Activated CD4-positive, alpha-beta T cell treated with anti-CD3 and anti-CD28 coated beads for 36 hours (primary cell): ENCODE results near the gene RASEF. TPM values are rescaled to one million over a fixed set of nuclear protein-coding genes. Genes with fewer than 3 reads are reported as not detected.

Experiments used
- ATAC-seq: fragments of 200-7000 bp; cut with Tn5 transposase; one replicate; pipeline ENCODE4 v1.10.0; 2021; ENCODE audit warnings: mild to moderate bottlenecking, moderate library complexity
- CTCF ChIA-PET: fragments of 350-600 bp; sonication (Branson Sonifier 250); formaldehyde crosslinking; loops from one replicate; lab custom pipeline; 2021; ENCODE audit warnings: antibody characterized with exemption; lab: Charles Lee
- POLR2A ChIA-PET: fragments of 350-600 bp; sonication (Branson Sonifier 250); formaldehyde crosslinking; loops from one replicate; lab custom pipeline; 2021; ENCODE audit warnings: antibody characterized with exemption, inconsistent platforms; lab: Charles Lee
- DNase-seq: peaks from one replicate; pipeline ENCODE4 v3.0.0-alpha.2; 2020
- H3K27ac Mint-ChIP-seq: one replicate; pipeline ENCODE4 v1.8.0; 2021; ENCODE audit warnings: mixed read lengths
- H3K27me3 Mint-ChIP-seq: one replicate; pipeline ENCODE4 v1.8.0; 2021; ENCODE audit warnings: mixed read lengths
- H3K36me3 Mint-ChIP-seq: one replicate; pipeline ENCODE4 v1.8.0; 2021; ENCODE audit warnings: low read depth, mixed read lengths
- H3K4me1 Mint-ChIP-seq: one replicate; pipeline ENCODE4 v1.8.0; 2021; ENCODE audit warnings: mixed read lengths
- H3K4me3 Mint-ChIP-seq: one replicate; pipeline ENCODE4 v1.8.0; 2021; ENCODE audit warnings: mild to moderate bottlenecking, moderate library complexity, mixed read lengths
- H3K9me3 Mint-ChIP-seq: one replicate; pipeline ENCODE4 v1.8.0; 2021; ENCODE audit warnings: low read depth, mixed read lengths
- intact Hi-C, 2 experiments: fragments of 100-400 bp; cut with DNase I in 1 of 2; cut with micrococcal nuclease in 1 of 2; formaldehyde crosslinking; loops; one replicate each; pipeline versions ENCODE4 v1.14.2 to v1.15.1; 2022 to 2024; cut with DNase I, micrococcal nuclease
- total RNA-seq, 2 experiments: library from RNA; stranded (reverse); gene quantifications; one replicate each; pipeline ENCODE4 v1.2.3, GENCODE V29; 2021

RASEF gene
- total RNA-seq, 2 experiments from 2014 or later = not detected

DNA sequence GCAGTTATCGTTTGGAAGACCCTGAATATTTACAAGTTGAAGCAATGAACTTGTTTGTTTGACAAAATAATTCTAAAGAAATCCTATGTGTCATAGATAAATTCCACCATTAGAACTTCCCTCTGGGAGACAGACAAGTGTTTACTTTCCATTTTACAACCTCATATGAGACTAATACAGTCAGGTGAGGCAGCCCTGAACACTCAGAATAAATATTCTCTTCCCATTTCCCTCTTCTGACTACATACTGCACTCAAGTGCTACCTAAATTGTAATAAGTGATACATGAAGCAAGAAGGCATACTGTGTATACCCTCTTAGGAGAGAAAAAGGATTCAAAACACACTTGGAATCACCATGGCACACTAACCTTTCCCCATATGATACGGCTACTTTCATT, 6.8 kb downstream of the RASEF start:
- POLR2A ChIA-PET = no interaction called here
- intact Hi-C loops = no loop called here

DNA sequence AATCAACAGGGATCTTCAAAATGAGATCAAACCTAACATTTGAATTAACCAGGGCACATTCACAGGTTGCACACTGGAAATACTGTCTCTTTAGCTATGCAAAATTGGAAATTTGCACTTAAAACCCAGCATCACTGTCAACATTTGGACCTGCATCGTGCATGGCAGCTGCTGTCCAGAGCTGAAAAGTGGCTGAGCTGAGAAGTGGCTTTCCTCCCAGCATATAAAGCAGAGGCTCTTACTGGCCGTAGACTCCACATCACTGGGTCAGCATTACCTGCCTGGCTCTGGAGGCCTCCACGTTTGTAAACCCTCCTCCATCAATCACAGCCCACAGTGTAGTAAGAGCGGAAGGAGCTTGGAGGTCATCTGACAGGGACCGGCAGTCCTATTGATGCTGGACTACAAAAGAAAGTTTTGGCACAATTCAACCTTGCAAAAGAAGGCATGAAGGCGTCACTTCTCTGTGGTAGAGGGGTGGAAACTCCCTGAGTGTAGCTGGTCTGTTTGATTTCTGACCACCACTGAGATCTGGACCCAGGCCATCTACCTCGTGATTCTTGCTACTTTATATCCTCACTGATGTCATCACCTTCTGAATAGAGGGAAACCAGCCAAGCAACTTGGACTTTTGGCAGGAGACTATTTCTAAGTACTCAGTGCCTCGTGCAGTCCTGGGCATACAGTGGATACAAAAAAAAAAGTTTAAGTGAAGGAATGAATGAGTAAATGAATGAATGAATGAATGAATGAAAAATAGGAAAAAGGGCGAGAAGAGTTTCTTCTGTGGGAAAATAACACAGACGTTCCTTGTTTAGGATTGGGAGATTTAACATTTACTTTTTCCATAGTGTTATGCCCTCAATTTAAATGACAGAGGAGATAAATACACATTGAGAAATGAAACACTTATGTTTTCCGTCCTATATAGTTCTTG, 14.8 kb downstream of the RASEF start:
- H3K9me3 Mint-ChIP-seq = no peaks in the 10 kb centered on the region
- POLR2A ChIA-PET = no interaction called here
- ATAC-seq = no peak
- intact Hi-C loops = no loop called here
- H3K27me3 Mint-ChIP-seq = no peaks in the 10 kb centered on the region
- H3K36me3 Mint-ChIP-seq = no peaks in the 10 kb centered on the region
- CTCF ChIA-PET = interaction anchor here (0.6 to 1.0 kb wide), 2 partner anchors 9 to 72 kb away, joined by 3 read pairs; no protein-coding TSS in a partner anchor
- H3K4me1 Mint-ChIP-seq = no peaks in the 10 kb centered on the region
- no peak overlapping the region for H3K4me3 Mint-ChIP-seq
- DNase-seq = no peak
- no peak overlapping the region for H3K27ac Mint-ChIP-seq

More for the DNA sequence above, 6.8 kb downstream of the RASEF start:
- Mint-ChIP-seq H3K27ac (no peak overlapping the region), H3K27me3 (peaks cover 15% of the 10 kb centered on the region), H3K4me1 (no peaks in the 10 kb centered on the region), H3K36me3 (no peaks in the 10 kb centered on the region), H3K9me3 (peaks cover 5% of the 10 kb centered on the region), H3K4me3 (no peak overlapping the region)
- no peak for DNase-seq
- CTCF ChIA-PET = no interaction called here
- ATAC-seq = no peak

DNA sequence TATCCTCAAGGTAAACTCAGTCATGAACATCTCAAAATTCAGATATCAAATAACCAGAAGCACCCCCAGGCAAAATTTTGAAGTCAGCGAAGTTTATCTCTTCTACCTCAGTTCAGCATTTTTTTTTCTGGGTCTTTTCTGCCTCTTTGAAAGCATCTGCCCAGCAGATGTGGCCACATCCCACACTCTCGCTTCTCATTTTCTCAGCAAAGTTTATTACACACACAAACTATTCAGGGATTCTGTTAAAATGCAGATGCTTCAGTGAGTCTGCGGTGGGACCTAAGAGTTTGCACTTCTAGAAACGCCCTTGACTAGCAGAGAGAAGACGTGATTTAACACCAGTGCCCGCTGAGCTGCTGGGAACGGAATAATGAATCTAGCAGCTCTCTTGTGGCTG, 19.3 kb downstream of the RASEF start:
- intact Hi-C loops = no loop called here
- DNase-seq (no peak), ATAC-seq (no peak)
- no peaks in the 10 kb centered on the region for H3K4me1 Mint-ChIP-seq
- H3K4me3 Mint-ChIP-seq = no peak overlapping the region
- no peaks in the 10 kb centered on the region for H3K36me3 Mint-ChIP-seq
- H3K27ac Mint-ChIP-seq = no peak overlapping the region
- peaks cover 2% of the 10 kb centered on the region for H3K27me3 Mint-ChIP-seq
- POLR2A ChIA-PET = no interaction called here
- no peaks in the 10 kb centered on the region for H3K9me3 Mint-ChIP-seq
- CTCF ChIA-PET = no interaction called here

DNA sequence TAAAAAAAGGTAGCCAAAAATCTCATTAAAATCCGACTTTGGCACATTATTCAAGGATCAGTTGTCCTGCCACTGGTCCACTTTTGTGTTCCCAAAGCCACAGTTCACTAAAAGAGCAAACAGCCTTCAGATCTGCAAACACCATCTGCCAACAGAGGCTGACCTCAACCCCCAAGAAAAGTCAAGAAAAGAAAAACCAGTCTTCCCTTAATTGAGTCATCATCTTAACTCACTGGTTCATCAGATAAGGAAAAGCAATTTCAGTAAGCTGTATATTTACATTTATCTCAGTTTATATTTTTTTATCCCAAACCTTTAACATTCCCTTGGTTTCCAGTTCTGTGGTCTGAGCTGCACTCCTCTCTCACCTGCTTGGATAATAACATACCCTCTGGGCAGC, 21.2 kb downstream of the RASEF start:
- Mint-ChIP-seq H3K36me3 (no peaks in the 10 kb centered on the region), H3K27me3 (peaks cover 2% of the 10 kb centered on the region), H3K4me1 (no peaks in the 10 kb centered on the region), H3K27ac (no peak overlapping the region), H3K4me3 (no peak overlapping the region), H3K9me3 (no peaks in the 10 kb centered on the region)
- ATAC-seq = no peak
- POLR2A ChIA-PET = no interaction called here
- CTCF ChIA-PET = no interaction called here
- intact Hi-C loops = no loop called here
- no peak for DNase-seq

DNA sequence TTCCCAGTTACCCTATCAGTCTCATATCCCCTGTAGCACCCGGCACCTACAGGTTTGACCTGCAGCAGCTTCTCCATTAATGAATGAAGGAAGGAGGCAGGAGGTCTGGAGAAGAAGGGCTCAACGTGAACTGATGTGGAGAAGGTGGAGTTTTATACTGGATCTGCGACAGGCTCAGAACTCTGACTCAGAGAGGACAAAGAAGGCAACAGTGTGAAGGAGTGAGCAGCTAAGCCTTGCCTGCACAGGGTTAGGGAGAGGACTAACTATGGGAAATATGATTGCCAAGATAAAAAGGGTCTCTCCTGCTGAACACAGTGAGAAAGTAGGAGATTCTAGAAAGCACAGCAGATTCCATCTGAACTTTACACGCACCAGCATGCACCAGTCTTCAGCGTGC, 23.6 kb downstream of the RASEF start:
- H3K4me3 Mint-ChIP-seq = no peak overlapping the region
- ChIA-PET POLR2A (no interaction called here), CTCF (interaction anchor here (0.6 kb wide), 1 partner anchor 310 kb away, joined by 3 read pairs; no protein-coding TSS in a partner anchor)
- DNase-seq (no peak), ATAC-seq (no peak)
- H3K9me3 Mint-ChIP-seq = no peaks in the 10 kb centered on the region
- no peaks in the 10 kb centered on the region for H3K36me3 Mint-ChIP-seq
- peaks cover 2% of the 10 kb centered on the region for H3K27me3 Mint-ChIP-seq
- no peaks in the 10 kb centered on the region for H3K4me1 Mint-ChIP-seq
- intact Hi-C loops = no loop called here
- no peak overlapping the region for H3K27ac Mint-ChIP-seq

DNA sequence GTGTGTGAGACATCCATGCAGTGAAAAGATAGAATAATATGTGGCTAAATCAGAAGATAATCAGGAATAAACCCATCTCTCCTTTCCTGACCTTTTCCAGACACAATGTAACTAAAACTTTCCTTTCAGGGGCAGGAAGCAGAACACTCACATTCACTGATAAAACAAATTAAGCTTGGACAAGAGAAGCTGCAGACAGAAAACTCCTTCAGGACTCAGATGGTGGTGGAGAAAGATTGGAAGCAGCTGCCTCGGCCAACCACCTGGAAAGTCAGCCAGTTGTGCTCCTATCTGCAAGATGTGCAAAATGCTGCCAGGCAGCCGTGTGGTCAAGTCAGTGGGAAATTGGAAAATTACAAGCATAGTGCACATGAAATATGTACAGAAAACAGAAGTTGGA, 26.9 kb downstream of the RASEF start:
- Mint-ChIP-seq H3K27me3 (no peaks in the 10 kb centered on the region), H3K4me3 (no peak overlapping the region), H3K9me3 (no peaks in the 10 kb centered on the region), H3K36me3 (no peaks in the 10 kb centered on the region), H3K27ac (no peak overlapping the region), H3K4me1 (no peaks in the 10 kb centered on the region)
- ATAC-seq (no peak), DNase-seq (no peak)
- POLR2A ChIA-PET = no interaction called here
- intact Hi-C loops = no loop called here
- CTCF ChIA-PET = no interaction called here

DNA sequence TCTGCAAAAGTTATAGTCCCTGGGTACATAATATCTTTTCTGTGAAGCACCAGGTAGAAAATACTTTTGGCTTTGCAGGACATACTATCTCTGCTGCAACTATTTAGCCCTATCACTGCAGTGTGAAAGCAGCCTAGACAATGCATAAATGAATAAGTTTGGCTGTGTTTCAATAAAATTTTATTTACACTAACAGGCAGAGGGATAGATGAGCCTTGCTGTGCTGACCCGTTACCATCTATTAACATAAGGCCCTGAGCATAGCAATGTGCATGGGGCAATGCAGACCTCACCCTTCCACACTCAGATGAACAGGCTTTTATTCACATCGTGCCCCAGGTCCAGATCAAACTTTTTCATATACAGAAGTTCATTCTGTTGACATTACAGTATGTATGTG, 27.8 kb downstream of the RASEF start:
- CTCF ChIA-PET = no interaction called here
- H3K9me3 Mint-ChIP-seq = no peaks in the 10 kb centered on the region

DNA sequence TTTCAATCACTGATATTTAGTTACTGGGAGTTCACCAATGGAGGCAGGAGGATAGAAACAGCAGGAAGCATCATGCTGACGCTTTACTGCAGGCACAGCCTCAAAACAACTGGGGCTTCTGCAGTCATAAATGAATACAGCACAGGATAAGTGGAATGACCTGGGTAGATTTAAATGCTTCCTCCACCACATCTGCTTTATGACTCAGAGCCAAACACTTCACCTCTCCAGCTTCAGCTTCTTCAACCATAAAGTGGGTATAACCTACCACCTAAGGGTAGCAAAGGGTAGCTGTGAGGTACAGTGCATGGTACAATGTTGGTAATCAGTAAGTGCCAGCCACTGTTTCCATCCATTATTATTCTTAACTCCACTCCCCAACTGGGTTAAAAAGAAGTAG, 28.4 kb downstream of the RASEF start:
- ChIA-PET POLR2A (no interaction called here), CTCF (no interaction called here)
- no peak overlapping the region for H3K4me3 Mint-ChIP-seq
- DNase-seq (no peak), ATAC-seq (no peak)
- H3K27me3 Mint-ChIP-seq = peaks cover 3% of the 10 kb centered on the region
- no peaks in the 10 kb centered on the region for H3K36me3 Mint-ChIP-seq
- no peaks in the 10 kb centered on the region for H3K4me1 Mint-ChIP-seq
- no peak overlapping the region for H3K27ac Mint-ChIP-seq
- H3K9me3 Mint-ChIP-seq = no peaks in the 10 kb centered on the region
- intact Hi-C loops = no loop called here

More for the DNA sequence above, 27.8 kb downstream of the RASEF start:
- no peaks in the 10 kb centered on the region for H3K36me3 Mint-ChIP-seq
- no peaks in the 10 kb centered on the region for H3K4me1 Mint-ChIP-seq
- ATAC-seq (no peak), DNase-seq (no peak)
- H3K27me3 Mint-ChIP-seq = peaks cover 3% of the 10 kb centered on the region
- intact Hi-C loops = no loop called here
- H3K4me3 Mint-ChIP-seq = no peak overlapping the region
- no peak overlapping the region for H3K27ac Mint-ChIP-seq
- POLR2A ChIA-PET = no interaction called here

DNA sequence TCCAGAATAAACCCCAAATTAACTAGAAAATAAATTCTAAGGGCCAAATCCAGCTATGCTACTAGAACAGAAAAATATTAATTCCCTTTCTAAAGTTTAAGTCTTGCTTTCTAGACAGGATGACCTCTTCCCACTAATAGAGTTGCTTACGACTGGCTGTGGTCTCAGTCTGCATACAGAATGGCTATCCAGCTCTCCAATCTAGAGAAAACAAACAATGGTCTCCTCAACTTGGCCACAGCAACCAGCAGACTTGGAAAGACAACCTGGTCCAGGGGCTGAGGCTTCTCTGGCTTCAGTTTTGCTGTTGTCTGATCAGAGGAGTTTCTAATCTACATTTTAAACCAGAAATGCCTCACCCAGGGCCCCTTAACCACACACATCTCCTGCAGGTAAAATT, 28.9 kb downstream of the RASEF start:
- ChIA-PET POLR2A (no interaction called here), CTCF (no interaction called here)
- no peak for ATAC-seq
- Mint-ChIP-seq H3K4me3 (no peak overlapping the region), H3K36me3 (no peaks in the 10 kb centered on the region), H3K9me3 (no peaks in the 10 kb centered on the region), H3K27me3 (peaks cover 3% of the 10 kb centered on the region), H3K27ac (no peak overlapping the region), H3K4me1 (no peaks in the 10 kb centered on the region)
- intact Hi-C loops = no loop called here
- DNase-seq = no peak

DNA sequence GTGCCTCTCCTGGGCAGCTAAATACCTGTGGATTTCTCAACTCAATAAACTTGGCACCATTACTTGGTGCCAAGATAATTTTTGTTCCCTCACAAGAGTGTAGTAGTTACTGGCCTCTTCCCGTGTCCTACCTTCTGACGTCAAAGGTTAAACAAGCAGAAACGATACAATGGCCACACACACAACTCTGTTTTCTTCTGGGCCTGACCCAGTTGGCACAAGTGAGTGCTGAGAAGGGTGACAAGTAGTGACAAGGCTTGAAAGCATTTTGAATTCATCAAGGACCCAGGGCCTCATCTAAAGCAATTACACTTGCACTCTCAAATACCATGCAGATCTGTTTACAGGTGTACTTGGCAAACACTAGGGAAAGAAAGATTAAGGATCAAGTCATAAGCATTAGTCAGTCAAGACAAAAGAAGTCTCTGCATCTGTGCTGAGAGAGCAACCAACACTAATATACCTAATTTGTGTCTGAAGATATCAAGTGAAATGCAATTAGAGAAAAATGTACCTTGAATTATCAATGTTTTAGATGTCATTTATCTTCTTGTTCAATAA, 30.8 kb downstream of the RASEF start:
- no peaks in the 10 kb centered on the region for H3K4me1 Mint-ChIP-seq
- no peak overlapping the region for H3K4me3 Mint-ChIP-seq
- DNase-seq (no peak), ATAC-seq (no peak)
- H3K36me3 Mint-ChIP-seq = no peaks in the 10 kb centered on the region
- intact Hi-C loops = no loop called here
- no peak overlapping the region for H3K27ac Mint-ChIP-seq
- ChIA-PET POLR2A (no interaction called here), CTCF (no interaction called here)
- H3K27me3 Mint-ChIP-seq = peaks cover 3% of the 10 kb centered on the region
- H3K9me3 Mint-ChIP-seq = no peaks in the 10 kb centered on the region

DNA sequence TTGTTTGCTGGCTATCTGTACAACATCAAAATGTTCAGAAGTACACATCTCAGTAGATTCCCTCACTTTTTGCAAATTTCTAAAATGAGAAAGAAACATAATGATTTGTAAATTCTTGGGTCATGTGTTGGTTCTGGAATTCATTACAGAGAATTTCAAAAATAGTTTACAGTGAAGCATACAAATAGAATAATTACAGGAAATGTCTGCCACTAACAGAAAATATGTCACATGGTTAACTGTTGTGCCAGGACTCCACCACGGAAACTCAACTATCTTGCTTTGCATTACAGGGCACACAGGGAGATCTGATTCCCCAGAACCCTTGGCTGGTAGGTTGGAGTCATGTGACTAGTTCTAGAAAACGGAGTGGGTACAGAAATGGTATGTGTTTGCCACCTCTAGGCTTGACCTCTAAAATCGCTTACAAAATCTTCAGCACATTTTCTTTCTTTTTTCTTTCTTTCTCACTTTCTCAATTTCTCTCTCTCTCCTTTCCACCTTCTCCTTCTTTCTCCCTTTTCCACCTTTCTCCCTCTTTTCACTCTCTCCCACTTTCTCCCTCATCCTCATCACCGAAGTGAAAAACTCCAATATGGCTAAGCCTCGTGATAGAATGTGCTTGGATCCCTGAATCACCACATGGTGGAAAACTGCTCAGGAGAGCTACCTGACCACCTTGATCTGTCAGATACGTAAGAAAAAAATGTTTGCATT, 32.4 kb downstream of the RASEF start:
- DNase-seq (no peak), ATAC-seq (no peak)
- Mint-ChIP-seq H3K27me3 (peaks cover 4% of the 10 kb centered on the region), H3K9me3 (no peaks in the 10 kb centered on the region), H3K36me3 (no peaks in the 10 kb centered on the region), H3K27ac (no peak overlapping the region), H3K4me3 (no peak overlapping the region), H3K4me1 (no peaks in the 10 kb centered on the region)
- CTCF ChIA-PET = no interaction called here
- intact Hi-C loops = no loop called here
- POLR2A ChIA-PET = no interaction called here
